ENCODE data around the gene RAB11FIP3.

- no peak for TF ChIP-seq POLR2AphosphoS5 (IDR thresholded peaks at IDR 0.05; ENCODE audit: low read depth, low read length)
- TF ChIP-seq CTCF (IDR thresholded peaks at IDR 0.05 in 2 of 3, conservative IDR thresholded peaks at IDR 0.05 in 1 of 3; ENCODE audit: borderline replicate concordance in 1 of 3, insufficient read depth in 1 of 3, low read depth in 2 of 3, low read length in 2 of 3) = no peak
- no peak for TF ChIP-seq EZH2 (IDR thresholded peaks at IDR 0.05)
- no peak for TF ChIP-seq EGR1 (IDR thresholded peaks at IDR 0.05; ENCODE audit: low read depth)
- no peak for TF ChIP-seq SRF (IDR thresholded peaks at IDR 0.05; ENCODE audit: low read depth)
- TF ChIP-seq ELF1 (IDR thresholded peaks at IDR 0.05; ENCODE audit: borderline replicate concordance, low read depth) = no peak
- TF ChIP-seq RAD21 (IDR thresholded peaks at IDR 0.05; ENCODE audit: low read depth) = no peak
- TF ChIP-seq POLR2A (IDR thresholded peaks at IDR 0.05; ENCODE audit: borderline replicate concordance, extremely low read depth, insufficient read depth, insufficient read length) = no peak
- no peak for TF ChIP-seq REST (IDR thresholded peaks at IDR 0.05; ENCODE audit: low read depth)
- TF ChIP-seq YY1 (IDR thresholded peaks at IDR 0.05; ENCODE audit: extremely low read depth, insufficient replicate concordance, low read depth, low read length) = no peak
- no peak for TF ChIP-seq MAX (IDR thresholded peaks at IDR 0.05)
- no peak for TF ChIP-seq SP1 (IDR thresholded peaks at IDR 0.05; ENCODE audit: low read depth)
- no peak for TF ChIP-seq ZBTB33 (IDR thresholded peaks at IDR 0.05; ENCODE audit: extremely low read depth, insufficient replicate concordance, low read length)
Observed at GRCh38 chr16:526181-527014, 100.9 kb downstream of the RAB11FIP3 start.
